Endothelial cell of umbilical vein (primary cell): Measurements from ENCODE around the gene NOX1.

Experiments used
- CTCF ChIP-seq, 2 donors: IDR thresholded peaks; 1 replicate in 1 of 2; 2 replicates in 1 of 2; pipeline ENCODE4 v1.5.1; 2011; ENCODE audit warnings: low read length in 2 of 2, mild to moderate bottlenecking in 2 of 2, moderate library complexity in 2 of 2, control low read depth in 1 of 2, inconsistent platforms in 1 of 2, low read depth in 1 of 2; ENCODE audit not compliant: insufficient read depth in 1 of 2; ENCODE audit errors: extremely low read depth in 1 of 2
- GATA2 ChIP-seq: IDR thresholded peaks from 2 replicates; pipeline ENCODE4 v1.7.0; 2011; ENCODE audit warnings: low read depth, mild to moderate bottlenecking, moderate library complexity, mixed read lengths, low read length; ENCODE audit not compliant: insufficient read length, insufficient read depth
- POLR2A ChIP-seq: IDR thresholded peaks from 2 replicates; pipeline ENCODE4 v1.6.1; 2012; ENCODE audit warnings: low read depth, mild to moderate bottlenecking, control low read depth, low read length

GRCh38 chrX:100864657-100865391 is 9.3 kb downstream of the NOX1 start:
- no peak for TF ChIP-seq CTCF (IDR thresholded peaks at IDR 0.05; ENCODE audit: extremely low read depth in 1 of 2, insufficient read depth in 1 of 2, low read depth in 1 of 2, low read length in 2 of 2)
- TF ChIP-seq POLR2A: no peak
- TF ChIP-seq GATA2: no peak
